Midbrain (tissue), 1 donor: ENCODE data around the gene PXK.

Experiments used
- DNase-seq: peaks from one replicate; lab custom pipeline; 2025; lab: John Stamatoyannopoulos, UW

The PXK gene

DNA sequence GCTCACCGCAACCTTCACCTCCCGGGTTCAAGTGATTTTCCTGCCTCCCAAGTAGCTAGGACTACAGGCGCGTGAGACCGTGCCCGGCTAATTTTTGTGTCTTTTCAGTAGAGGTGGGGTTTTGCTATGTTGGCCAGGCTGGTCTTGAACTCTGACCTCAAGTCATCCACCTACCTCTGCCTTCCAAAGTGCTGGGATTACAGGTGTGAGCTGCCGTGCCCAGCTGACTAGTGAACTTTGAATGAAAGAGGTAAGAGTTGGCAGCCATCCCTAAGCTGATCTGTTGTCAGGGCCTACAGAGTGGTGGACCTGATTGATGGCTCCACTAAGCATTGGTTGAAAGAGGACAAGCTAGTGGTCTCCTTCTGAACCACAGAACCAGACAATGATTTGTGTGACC, 15.3 kb downstream of the PXK start:
- no peak for DNase-seq

DNA sequence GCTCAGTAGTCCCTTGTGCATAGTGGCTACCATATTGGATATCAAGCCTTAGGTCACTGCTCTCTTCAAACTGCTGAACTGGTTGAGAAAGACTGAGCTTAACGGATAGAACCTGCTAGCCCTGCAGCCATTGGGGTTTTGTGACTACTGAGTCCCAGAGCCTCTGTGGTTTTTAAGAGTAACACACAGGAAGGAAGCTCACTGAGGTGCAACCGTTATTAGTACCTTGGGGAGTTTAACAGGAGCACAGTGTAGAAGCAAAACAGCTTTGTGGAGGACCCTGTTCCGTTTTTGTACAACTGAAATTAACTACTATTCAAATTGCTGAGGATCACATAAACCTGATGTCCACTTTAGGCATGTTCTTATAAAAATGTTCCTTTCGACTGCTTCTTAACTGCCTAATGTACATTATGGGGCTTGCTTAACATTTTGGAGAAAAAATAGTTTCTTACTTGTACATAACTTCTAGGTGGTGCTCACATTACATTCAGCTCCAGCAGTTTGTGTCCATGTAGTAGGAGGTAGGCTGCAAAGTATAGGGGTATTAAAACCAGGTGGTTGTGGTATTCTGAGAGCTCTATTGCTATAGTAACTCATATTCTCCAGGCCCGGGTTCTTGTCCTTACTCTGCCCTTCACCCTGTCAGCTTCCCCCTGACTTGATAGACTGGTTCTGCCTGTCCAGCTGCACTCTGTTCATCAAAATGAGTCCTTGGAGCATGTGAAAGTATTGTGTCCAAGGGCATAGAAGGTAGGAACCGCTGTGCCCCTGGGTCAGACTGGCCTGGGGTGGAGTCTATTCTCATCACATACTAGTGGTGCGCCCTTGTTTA, 17.3 kb downstream of the PXK start:
- no peak for DNase-seq

DNA sequence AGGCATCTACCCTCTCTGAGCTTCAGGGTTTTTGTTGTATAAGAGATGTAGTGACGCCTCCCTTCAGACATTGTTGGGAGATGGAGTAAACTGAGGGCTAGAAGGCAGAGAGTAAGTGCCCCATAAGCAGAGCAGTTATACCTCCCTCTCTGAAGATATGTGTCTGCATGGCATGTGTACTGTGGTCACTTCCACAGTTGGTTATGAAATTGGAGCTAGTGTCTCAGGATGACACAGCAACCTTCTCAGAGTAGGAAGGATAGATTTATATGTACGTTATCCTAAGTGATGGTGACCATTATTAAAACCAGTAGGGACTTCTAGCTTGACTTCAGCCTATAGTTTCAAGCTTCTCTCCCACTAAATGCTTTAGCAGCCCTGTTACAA, 17.9 kb downstream of the PXK start:
- DNase-seq, result no peak

DNA sequence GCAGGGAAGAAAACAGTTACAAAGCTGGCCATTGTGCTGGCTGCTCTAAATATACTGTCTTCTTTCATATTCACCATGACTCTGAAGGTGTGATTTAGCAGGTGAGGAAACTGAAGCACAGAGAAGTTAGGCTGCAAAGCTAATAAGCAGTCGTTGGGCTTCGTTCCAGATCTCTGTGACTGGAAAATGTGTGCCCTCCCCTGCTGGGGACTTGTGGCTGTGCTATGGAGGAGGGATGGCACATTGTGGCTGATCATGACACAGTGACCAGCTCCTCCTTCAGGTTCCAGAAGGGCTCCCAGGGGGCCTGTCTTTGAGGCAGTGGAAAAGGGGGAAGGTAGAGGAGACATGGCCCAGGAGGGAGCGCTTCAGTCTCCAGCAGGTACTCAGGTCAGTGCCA, 19.2 kb downstream of the PXK start:
- DNase-seq, result no peak

DNA sequence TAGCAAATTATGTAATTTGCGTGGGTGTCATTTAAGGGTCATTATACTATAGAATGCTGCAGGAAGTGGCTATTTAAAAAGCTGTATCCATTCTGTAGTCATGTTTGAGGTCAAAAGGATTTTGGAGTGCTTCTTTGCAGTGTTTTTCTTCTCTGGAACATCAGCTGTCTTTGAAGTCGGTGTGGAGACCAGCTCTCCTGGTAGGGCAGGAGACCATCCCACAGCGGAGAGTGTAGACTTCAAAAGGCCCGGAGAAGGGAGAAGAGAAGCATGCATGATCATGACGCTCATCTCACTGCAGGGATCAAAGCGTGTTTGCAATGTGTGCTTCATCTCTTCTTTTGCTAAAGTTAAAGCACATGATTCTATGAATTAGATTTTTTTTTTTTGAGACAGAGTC, 19.9 kb downstream of the PXK start:
- no peak for DNase-seq

DNA sequence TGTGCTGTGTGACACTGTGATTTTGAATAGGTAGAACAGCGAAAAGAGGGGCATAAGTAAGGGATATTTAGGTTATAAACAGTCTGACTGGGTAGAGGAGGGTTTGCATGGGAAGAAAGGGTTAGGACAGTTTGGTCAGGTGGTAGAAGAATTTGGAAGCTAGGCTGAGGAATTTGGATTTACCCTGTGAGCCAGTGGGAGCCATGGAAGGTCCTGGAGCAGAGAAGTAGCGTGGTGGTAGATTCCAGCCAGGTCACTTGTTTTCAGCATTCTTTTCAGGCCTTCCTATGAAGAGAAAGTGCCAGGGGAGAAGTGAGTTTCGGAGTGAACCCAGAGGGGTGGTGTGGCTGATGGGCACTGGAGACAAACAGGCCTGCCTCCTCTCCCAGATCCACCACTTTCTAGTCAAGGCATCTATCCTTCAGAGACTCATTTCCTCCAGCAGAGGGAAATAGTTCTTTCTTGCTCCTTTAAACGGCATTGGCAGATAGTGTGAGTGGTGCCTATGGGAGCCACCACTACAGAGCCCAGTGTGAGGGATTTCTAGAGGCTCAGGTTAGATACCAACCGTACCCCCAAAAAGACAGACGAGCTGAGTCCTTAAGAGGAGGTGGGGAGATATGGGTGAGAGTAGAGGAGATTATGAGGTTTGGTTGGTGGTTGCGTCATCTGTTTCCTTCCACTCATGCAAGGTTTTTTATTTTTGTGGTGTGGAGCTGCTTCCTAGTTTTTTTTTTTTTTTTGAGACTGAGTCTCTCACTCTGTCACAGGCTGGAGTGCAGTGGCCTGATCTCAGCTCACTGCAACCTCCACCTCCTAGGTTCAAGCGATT, 21.2 kb downstream of the PXK start:
- DNase-seq, result no peak

DNA sequence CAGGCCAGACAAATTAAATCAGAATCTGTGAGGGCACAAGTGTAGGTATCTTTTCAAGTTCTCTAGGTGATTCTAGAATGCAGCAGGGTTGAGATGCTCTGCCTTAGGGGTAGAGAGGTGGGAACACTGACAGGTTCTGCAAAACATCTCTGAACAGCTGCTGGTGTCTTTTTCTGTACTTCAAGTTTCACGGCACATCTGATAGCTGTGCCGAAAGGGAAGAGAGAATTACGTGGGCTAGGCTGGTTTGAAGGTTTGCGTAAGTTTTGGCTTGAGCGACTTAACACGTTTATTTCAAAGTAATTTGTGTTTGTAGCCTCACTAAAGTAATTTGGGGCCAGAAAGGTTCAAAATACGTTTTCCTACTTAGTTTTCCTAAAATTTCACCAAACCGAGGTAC, 22.5 kb downstream of the PXK start:
- DNase-seq, result no peak

DNA sequence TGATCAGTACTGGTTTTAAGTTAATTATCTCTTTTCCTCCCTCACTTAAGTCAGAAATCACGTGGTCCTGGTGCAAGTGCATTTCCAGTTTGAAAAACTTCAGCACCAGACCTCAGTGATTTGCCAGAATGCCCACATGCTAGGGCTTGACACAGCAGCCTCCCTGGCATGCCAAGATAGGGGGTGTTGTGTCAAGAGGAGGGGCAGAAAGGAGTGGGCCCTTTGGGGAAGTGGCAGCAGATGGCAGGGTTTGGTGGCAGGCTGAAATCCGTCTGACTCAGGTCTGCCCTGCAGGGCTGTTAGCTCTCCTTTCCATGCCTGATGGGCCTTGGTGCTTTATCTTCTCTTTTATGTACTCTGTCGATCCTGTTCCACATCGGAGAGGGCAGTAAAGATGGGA, 23.4 kb downstream of the PXK start:
- no peak for DNase-seq

DNA sequence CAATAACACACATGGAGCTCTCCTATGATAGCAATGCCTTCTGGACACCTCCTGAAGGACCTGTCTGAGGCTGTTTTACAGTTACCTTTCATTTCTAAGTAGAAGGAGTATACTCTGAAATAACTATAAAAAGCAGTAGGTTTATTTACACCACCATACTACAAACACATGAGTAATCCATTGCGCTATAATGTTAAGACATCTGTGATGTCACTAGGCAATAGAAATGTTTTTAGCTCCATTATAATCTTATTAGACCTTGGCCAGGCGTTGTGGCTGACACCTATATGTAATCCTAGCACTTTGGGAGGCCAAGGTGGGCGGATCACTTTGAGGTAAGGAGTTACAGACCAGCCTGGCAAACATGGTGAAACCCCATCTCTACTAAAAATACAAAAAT, 24.7 kb downstream of the PXK start:
- DNase-seq, result no peak

DNA sequence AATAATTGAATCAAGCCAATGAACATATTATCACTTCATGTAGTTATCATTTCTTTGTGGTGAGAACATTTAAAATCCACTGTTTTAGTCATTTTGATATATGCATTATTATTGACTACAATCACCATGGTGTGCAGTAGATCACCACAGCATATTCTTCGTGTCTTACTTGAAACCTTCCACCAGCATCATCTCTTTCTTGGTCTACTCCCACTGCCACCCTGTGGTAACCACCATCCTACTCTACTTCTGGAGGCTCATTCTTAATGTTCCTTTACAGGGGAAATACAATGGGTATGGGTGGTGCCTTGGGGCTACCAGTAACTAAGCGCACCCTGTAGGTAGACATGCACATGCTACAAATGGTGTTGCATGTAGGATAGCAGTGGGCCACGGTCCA, 25.4 kb downstream of the PXK start:
- no peak for DNase-seq

DNA sequence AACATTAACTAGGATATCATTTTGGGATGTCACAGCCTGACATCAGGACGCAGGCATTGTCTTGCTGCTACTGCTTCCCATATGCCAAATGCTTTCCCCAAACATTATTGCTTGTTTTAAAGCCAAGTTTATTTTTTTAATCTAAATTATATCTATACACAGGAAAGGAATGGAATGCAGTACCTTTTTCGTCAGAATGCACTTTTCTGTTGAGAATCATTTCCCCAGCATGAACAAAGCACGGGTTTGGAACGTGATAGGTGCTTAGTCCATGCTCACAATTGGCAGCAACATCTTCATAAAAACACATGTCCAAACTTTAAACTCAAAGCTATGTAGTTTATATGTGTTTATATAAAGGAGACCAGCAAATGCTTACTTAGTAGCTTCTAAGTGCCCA, 26.1 kb downstream of the PXK start:
- no peak for DNase-seq

DNA sequence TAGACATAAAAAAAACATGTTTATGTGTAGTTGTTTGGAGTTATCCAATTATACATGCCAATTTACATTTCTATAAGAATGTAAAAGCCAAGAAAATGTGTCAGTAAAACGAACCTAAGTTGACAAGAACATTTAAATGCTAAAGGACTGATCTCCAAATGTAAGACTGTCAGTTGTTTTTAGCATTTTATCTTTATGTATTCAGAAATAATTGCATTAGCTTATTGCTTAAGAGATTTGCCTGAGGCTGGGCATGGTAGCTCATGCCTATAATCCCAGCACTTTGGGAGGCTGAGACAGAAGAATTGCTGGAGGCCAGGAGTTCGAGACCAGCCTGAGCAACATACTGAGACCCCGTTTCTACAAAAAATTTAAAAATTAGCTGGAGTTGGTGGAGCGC, 26.9 kb downstream of the PXK start:
- DNase-seq, result no peak

DNA sequence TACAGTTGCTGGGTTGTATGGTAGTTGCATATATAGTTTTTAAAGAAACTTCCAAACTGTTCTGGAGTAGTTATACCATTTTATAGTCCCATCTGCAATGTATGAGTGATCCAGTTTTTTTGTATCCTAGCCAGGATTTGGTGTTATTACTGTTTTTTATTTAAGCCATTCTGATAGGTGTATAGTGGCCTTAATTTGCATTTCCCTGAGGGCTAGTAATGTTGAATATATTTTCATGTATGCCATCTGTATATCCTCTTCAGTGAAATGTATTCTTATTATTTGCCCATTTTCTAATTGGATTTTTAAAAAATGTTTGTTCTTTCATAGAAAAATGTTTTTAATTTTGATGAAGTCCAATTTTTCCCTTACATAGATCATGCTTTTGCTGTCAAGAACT, 29.2 kb downstream of the PXK start:
- DNase-seq, result no peak

DNA sequence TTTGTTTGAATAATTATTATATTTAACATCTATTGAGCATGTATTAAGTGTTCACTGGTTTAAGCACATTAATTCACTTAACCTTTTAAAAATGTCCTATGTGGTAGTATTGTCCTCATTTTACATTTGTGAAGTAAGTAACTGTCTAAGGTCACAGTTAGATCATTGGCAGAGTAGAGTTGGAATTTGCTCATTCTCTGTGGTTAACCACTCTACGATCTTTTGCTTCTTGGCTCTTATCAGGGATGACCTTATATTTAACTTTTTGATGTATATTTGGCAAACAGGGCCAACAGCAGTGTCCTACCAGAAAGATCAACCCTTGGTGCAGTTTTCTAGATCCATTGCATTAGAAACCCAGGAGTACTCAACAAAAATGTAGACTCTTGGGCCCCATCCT, 34.0 kb downstream of the PXK start:
- DNase-seq, result no peak

DNA sequence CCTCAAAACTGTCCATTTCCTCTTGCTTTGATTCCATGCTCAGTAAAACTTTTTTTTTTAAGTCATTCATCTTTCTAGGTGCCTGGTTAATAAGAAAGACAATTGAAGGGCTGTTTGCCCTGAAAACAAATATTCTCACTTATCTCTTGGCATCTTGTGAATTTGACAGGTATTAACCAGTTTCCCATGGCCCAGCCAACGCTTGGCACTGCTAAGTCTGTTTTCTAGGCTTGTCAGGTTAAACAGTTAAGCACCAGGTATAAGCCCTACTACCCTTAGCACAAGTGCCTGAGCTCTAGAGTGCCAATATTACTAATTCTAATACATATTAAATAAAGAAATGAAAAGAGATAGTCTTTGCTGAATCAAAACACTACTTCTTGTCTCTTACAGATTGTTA, 36.3 kb downstream of the PXK start:
- DNase-seq, result no peak

DNA sequence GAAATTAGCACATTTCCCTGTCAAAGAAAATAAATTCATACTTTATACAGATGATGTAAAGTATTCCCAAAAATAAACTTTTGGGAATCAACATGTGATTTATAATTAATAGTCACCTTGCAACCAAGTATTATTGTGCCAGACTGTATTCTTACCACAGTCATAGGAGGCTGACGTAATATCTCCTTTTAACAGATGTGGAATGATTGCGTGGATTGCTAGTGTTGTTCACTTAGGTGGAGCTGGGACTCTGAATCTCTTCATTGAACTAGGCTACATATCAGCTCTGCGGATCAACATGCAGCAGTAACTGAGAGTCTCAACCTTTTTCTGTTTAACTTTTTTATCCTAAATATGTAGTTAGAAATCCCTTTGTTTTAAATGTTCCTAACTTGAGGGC, 37.2 kb downstream of the PXK start:
- no peak for DNase-seq

DNA sequence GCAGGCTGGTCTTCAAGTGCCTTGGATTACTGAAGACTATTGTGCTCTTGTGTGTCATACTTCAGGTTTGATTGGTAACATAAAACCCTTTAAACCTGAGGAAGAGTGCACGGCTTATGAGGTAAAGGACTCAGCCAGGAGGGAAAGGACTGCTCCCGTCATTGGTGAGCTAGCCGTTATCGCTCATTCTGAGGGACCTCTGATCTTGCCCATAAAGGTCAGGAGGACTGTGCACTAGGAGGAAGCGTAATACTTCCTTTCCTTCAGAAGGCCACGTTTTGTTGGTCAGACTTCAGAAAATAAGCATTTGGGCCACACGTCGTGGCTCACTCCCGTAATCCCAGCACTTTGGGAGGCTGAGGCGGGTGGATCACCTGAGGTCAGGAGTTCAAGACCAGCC, 37.7 kb downstream of the PXK start:
- DNase-seq, result no peak

DNA sequence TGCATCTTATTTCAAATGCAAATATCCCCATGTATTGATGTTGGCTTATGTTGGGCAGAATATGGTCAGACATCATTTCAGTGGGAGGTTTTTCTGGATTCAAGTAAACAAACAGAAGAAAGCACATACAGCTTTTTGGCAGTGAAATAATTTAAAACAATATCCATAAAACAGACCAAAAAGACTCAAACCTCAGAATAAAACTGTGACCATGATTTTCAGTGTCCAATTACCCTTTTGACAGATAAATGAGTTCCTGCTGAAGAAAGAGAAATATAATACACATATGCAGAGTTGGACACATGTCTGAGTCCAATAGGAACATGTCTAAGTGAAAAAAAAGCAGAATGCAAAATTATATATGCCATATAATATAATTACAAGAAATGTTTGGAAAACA, 39.1 kb downstream of the PXK start:
- no peak for DNase-seq

DNA sequence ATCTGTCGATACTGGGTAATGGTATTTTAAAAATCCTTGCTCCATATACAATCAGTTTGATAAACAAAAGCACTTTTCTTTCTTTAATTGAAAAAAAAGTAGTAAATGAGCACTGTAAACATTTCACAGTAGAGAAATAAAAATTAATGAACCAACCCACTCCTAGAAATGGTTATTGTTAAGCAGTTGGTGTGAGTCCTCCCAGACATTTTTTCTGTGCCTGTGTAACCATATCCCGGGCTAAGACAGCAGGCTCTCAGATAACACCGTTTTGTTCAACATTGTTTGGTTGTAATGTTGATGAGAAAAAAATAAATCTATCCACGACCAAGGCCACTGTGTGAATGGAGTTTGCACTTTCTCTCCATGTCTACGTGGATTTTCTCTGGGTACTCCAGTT, 42.6 kb downstream of the PXK start:
- DNase-seq, result no peak

DNA sequence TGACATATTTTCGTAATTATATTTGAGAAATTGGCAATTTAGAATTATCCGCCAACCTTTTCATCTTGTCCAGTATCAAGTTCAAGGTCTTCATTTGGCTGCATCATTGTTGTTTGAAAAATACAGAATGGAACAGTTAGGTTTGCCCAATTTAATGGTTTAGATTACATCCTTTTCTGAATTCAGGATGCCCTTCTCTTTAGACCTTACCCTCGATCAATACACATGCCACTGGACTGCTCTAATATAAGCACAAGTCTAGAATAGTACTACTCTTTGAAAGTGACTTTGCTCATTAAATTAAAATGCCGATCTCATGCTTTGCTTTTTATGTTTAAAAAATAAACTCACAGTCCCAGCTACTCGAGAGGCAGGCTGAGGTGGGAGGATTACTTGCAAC, 44.5 kb downstream of the PXK start:
- no peak for DNase-seq

DNA sequence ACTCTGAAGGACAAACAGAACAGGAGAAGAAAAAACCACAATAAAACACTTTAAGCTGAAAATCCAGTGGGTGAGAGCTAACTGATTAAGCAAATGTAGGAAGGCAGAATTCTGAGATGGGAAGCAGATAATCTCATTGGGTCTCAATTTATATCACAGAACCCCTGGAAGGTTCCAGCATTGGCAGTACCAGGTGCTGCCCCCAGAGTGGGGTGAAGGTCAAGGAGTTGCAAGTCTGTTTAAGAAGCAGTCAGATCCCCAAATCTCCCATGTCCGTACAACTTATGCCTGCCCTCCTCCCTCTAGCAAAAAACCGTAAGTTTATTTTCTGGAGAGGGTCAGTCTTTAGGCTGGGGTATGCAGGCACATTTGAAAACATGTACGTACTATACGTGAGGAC, 45.1 kb downstream of the PXK start:
- no peak for DNase-seq

DNA sequence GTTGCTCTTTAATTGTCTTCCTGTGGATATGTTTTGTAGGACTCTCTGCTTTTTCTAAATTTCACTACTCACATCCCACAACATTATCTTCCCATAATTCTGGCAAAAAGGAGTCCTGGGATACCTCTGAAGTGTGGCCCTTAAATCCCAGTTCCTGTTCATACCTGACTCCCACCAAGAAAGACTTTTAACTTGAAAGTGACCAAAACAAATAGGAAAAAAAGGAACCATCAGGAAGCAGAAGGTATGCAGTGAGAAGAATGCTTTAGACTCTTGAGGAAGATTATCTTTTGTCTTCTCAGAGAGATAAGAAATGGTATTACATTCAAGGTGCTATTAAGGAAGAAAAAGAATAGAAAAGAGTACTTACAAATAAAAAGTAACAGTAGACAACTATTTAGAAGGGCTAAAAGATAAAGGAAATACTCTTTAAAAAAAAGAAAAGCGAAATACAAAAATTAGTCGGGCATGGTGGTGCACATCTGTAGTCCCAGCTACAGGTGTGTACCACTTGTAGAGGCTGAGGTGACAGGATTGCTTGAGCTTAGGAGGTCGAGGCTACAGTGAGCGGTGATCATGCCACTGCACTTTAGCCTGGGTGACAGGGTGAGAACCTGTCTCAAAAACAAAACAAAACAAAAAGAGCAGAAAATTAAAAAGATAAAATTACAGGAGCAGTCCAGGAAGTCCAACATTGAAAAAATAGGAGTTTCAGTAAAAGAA, 46.8 kb downstream of the PXK start:
- DNase-seq, result no peak

DNA sequence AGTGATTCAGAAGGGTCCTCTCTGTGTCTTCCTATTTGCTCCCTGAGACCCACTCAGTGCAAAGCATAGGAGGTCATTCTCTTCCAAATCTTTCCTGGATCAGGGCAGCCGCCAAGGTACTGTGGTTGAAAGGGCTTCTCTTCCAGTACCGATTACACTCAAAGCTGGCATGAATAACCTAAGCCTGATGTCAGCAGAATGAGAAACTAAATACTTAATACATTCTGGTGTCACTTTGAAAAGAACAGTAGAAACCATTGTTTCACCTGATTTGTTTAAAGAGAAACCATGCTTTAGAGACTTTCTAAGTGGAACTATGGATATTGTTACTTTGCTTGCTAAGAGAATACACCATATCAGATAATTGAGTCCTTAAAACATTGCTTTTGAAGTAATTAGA, 50.8 kb downstream of the PXK start:
- no peak for DNase-seq
